ENCODE data around the gene NNT.
"Not testable (repeated sequence)": the region's sequence is repeated elsewhere in the genome, so short reads cannot be mapped to it uniquely, and the experiment has no call there.

The NNT gene

GRCh38 chr5:43702815-43703214 lies 99.8 kb downstream of the NNT start:
- no peaks in the 10 kb centered on the region for H3K9me3 Mint-ChIP-seq
- H3K4me3 Mint-ChIP-seq: no peak overlapping the region
- no peaks in the 10 kb centered on the region for H3K27me3 Mint-ChIP-seq
- H3K27ac Mint-ChIP-seq: no peak overlapping the region
- ATAC-seq (ENCODE audit: low read depth) (no peak), DNase-seq (ENCODE audit: low spot score in 2 of 2) (no peak)
- no peaks in the 10 kb centered on the region for H3K4me1 Mint-ChIP-seq
- peaks cover 46% of the 10 kb centered on the region for H3K36me3 Mint-ChIP-seq

DNA sequence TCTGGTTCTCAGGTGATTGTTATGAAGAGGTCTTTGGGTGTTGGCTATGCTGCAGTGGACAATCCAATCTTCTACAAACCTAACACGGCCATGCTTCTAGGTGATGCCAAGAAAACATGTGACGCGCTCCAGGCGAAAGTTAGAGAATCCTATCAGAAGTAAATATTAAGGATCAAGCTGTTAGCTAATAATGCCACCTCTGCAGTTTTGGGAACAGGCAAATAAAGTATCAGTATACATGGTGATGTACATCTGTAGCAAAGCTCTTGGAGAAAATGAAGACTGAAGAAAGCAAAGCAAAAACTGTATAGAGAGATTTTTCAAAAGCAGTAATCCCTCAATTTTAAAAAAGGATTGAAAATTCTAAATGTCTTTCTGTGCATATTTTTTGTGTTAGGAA lies 101.3 kb downstream of the NNT start:
- no peak for ATAC-seq (ENCODE audit: low read depth)
- Mint-ChIP-seq H3K36me3 (peaks cover 44% of the 10 kb centered on the region), H3K27ac (no peak overlapping the region), H3K27me3 (no peaks in the 10 kb centered on the region), H3K9me3 (no peaks in the 10 kb centered on the region), H3K4me1 (no peaks in the 10 kb centered on the region), H3K4me3 (no peak overlapping the region)
- DNase-seq (ENCODE audit: low spot score in 2 of 2): no peak

DNA sequence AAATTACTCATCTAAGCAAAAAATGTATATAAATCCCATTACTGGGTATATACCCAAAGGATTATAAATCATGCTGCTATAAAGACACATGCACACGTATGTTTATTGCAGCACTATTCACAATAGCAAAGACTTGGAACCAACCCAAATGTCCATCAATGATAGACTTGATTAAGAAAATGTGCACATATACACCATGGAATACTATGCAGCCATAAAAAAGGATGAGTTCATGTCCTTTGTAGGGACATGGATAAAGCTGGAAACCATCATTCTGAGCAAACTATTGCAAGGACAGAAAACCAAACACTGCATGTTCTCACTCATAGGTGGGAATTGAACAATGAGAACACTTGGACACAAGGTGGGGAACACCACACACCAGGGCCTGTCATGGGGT lies 103.6 kb downstream of the NNT start:
- DNase-seq (ENCODE audit: low spot score in 2 of 2); ATAC-seq (ENCODE audit: low read depth); H3K9me3 Mint-ChIP-seq; H3K4me1 Mint-ChIP-seq; H3K4me3 Mint-ChIP-seq; H3K27ac Mint-ChIP-seq; H3K27me3 Mint-ChIP-seq: not testable (repeated sequence)
- H3K36me3 Mint-ChIP-seq: peaks cover 31% of the 10 kb centered on the region

GRCh38 chr5:43711496-43711895 lies 108.5 kb downstream of the NNT start:
- no peaks in the 10 kb centered on the region for H3K27me3 Mint-ChIP-seq
- H3K27ac Mint-ChIP-seq: no peak overlapping the region
- no peak overlapping the region for H3K4me3 Mint-ChIP-seq
- ATAC-seq (ENCODE audit: low read depth) (no peak), DNase-seq (ENCODE audit: low spot score in 2 of 2) (no peak)
- peaks cover 4% of the 10 kb centered on the region for H3K36me3 Mint-ChIP-seq
- no peaks in the 10 kb centered on the region for H3K9me3 Mint-ChIP-seq
- H3K4me1 Mint-ChIP-seq: peaks cover 2% of the 10 kb centered on the region

DNA sequence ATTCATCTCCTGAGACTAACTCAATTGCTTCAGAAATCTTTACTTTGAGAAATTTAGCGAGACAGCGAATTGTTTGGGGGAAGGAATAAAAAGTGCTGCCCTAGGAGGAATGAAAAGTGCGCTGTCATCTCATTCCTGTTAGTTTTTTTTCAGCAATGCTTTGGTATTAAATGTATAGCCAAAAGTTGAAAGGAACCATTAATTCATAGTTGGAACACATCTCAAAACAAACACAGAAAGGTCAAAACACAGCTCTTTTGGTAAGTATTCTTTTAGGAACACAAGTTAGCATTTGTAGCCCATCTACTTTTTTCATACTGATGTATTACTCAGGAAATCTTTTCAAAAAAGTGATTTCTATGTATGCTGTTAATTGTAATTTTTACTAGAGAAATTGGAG lies 109.1 kb downstream of the NNT start:
- no peak overlapping the region for H3K27ac Mint-ChIP-seq
- H3K4me1 Mint-ChIP-seq: peaks cover 2% of the 10 kb centered on the region
- ATAC-seq (ENCODE audit: low read depth) (no peak), DNase-seq (ENCODE audit: low spot score in 2 of 2) (no peak)
- no peaks in the 10 kb centered on the region for H3K27me3 Mint-ChIP-seq
- H3K9me3 Mint-ChIP-seq: no peaks in the 10 kb centered on the region
- no peak overlapping the region for H3K4me3 Mint-ChIP-seq
- peaks cover 2% of the 10 kb centered on the region for H3K36me3 Mint-ChIP-seq

DNA sequence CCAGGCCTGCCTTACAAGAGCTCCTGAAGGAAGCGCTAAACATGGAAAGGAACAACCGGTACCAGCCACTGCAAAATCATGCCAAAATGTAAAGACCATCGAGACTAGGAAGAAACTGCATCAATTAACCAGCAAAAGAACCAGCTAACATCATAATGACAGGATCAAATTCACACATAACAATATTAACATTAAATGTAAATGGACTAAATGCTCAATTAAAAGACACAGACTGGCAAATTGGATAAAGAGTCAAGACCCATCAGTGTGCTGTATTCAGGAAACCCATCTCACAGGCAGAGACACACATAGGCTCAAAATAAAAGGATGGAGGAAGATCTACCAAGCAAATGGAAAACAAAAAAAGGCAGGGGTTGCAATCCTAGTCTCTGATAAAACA lies 116.8 kb downstream of the NNT start:
- H3K4me1 Mint-ChIP-seq; H3K9me3 Mint-ChIP-seq; H3K27me3 Mint-ChIP-seq; H3K27ac Mint-ChIP-seq; DNase-seq (ENCODE audit: low spot score in 2 of 2); H3K4me3 Mint-ChIP-seq; H3K36me3 Mint-ChIP-seq; ATAC-seq (ENCODE audit: low read depth): not testable (repeated sequence)

GRCh38 chr5:43728581-43728980 lies 125.6 kb downstream of the NNT start:
- H3K27ac Mint-ChIP-seq: no peak overlapping the region
- DNase-seq (ENCODE audit: low spot score in 2 of 2): no peak
- no peaks in the 10 kb centered on the region for H3K36me3 Mint-ChIP-seq
- peaks cover 3% of the 10 kb centered on the region for H3K27me3 Mint-ChIP-seq
- H3K4me3 Mint-ChIP-seq: no peak overlapping the region
- peaks cover 3% of the 10 kb centered on the region for H3K4me1 Mint-ChIP-seq
- no peak for ATAC-seq (ENCODE audit: low read depth)
- H3K9me3 Mint-ChIP-seq: peaks cover 3% of the 10 kb centered on the region

DNA sequence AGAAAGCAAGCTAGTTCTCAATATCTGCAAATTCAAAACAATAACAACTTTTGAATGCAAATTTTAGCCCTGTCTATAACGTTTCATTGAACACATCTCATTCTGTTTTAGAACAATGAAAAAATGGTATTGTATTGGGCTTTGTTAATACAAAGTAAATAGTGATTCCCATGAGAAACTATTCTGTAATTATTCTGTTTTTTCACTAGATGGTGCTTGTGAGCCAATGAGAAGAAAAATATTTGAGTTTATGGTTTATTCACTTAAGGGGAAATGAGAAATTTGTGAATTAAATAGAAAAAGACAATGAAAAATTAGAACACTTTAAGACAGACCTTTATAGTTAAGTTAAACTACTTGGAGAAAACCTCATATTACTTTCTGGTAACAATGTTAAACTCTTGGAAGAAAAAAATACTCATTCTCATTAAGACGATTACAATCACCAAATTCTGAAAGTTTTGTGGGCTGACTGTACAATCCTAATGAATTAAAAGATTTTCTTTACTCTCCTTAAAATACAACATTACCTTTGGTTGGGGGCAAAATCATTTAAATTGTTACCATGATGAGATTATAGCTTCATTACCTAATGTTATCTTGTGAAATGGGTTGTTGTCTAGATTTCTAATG lies 127.0 kb downstream of the NNT start:
- Mint-ChIP-seq H3K9me3 (peaks cover 3% of the 10 kb centered on the region), H3K4me3 (no peak overlapping the region), H3K36me3 (no peaks in the 10 kb centered on the region), H3K4me1 (peaks cover 3% of the 10 kb centered on the region), H3K27me3 (peaks cover 3% of the 10 kb centered on the region), H3K27ac (no peak overlapping the region)
- DNase-seq (ENCODE audit: low spot score in 2 of 2): no peak
- no peak for ATAC-seq (ENCODE audit: low read depth)

DNA sequence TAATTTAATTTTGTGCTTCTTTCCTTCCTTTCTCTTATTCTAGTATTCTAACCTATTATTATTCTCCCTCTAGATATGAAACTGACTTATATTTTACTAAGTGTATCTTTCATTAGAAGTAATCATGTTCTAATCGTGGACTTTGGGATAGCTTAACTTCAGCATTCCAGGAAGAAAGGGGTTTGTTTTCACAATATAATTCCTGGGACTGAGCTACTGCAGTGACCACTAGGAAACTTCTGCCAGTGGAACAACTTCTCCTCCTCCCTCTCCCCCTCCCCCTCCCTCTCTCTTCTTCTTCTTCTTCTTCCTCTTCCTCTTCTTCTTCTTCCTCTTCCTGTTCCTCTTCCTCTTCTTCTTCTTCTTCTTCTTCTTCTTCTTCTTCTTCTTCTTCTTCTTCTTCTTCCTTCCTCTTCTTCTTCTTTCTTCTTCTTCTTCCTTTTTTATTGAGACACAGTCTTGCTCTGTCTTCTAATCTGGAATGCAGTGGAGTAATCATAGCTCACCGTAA lies 127.9 kb downstream of the NNT start:
- Mint-ChIP-seq H3K27me3 (peaks cover 3% of the 10 kb centered on the region), H3K4me3 (no peak overlapping the region), H3K36me3 (no peaks in the 10 kb centered on the region), H3K9me3 (peaks cover 3% of the 10 kb centered on the region), H3K4me1 (peaks cover 3% of the 10 kb centered on the region), H3K27ac (no peak overlapping the region)
- no peak for ATAC-seq (ENCODE audit: low read depth)
- no peak for DNase-seq (ENCODE audit: low spot score in 2 of 2)

GRCh38 chr5:43731573-43731972 lies 128.6 kb downstream of the NNT start:
- peaks cover 3% of the 10 kb centered on the region for H3K27me3 Mint-ChIP-seq
- H3K9me3 Mint-ChIP-seq: peaks cover 3% of the 10 kb centered on the region
- H3K27ac Mint-ChIP-seq: no peak overlapping the region
- H3K4me1 Mint-ChIP-seq: peaks cover 3% of the 10 kb centered on the region
- H3K36me3 Mint-ChIP-seq: no peaks in the 10 kb centered on the region
- H3K4me3 Mint-ChIP-seq: no peak overlapping the region
- no peak for ATAC-seq (ENCODE audit: low read depth)
- no peak for DNase-seq (ENCODE audit: low spot score in 2 of 2)

DNA sequence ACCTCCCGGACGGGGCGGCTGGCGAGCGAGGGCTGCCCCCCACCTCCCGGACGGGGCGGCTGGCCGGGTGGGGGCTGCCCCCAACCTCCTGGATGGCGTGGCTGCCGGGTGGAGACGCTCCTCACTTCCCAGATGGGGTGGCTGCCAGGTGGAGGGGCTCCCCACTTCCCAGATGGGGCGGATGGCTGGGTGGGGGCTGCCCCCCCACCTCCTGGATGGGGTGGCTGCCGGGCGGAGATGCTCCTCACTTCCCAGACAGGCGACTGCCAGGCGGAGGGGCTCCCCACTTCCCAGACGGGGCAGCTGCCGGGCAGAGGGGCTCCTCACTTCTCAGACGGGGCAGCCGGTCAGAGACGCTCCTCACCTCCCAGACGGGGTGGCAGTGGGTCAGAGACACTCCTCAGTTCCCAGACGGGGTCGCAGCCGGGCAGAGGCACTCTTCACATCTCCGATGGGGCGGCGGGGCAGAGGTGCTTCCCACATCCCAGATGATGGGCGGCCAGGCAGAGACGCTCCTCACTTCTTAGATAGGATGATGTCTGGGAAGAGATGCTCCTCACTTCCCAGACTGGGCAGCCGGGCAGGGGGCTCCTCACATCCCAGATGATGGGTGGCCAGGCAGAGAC lies 143.1 kb downstream of the NNT start:
- H3K4me1 Mint-ChIP-seq; H3K4me3 Mint-ChIP-seq; H3K9me3 Mint-ChIP-seq; ATAC-seq (ENCODE audit: low read depth); DNase-seq (ENCODE audit: low spot score in 2 of 2); H3K27me3 Mint-ChIP-seq; H3K27ac Mint-ChIP-seq; H3K36me3 Mint-ChIP-seq: not testable (repeated sequence)

- H3K27ac Mint-ChIP-seq: no peak overlapping the region
- H3K27me3 Mint-ChIP-seq: peaks cover 2% of the 10 kb centered on the region
- DNase-seq (ENCODE audit: low spot score in 2 of 2): no peak
- no peaks in the 10 kb centered on the region for H3K4me1 Mint-ChIP-seq
- ATAC-seq (ENCODE audit: low read depth): no peak
- no peak overlapping the region for H3K4me3 Mint-ChIP-seq
- no peaks in the 10 kb centered on the region for H3K36me3 Mint-ChIP-seq
- H3K9me3 Mint-ChIP-seq: peaks cover 9% of the 10 kb centered on the region
These were observed 147.8 kb downstream of the NNT start for GRCh38 chr5:43750809-43751208.

- ATAC-seq (ENCODE audit: low read depth): no peak
- no peak overlapping the region for H3K4me3 Mint-ChIP-seq
These were observed 150.1 kb downstream of the NNT start for GRCh38 chr5:43753069-43753468.

More at GRCh38 chr5:43753069-43753468, 150.1 kb downstream of the NNT start:
- H3K4me1 Mint-ChIP-seq: no peaks in the 10 kb centered on the region
- no peak overlapping the region for H3K27ac Mint-ChIP-seq
- peaks cover 14% of the 10 kb centered on the region for H3K9me3 Mint-ChIP-seq
- H3K36me3 Mint-ChIP-seq: peaks cover 2% of the 10 kb centered on the region
- peaks cover 2% of the 10 kb centered on the region for H3K27me3 Mint-ChIP-seq
- no peak for DNase-seq (ENCODE audit: low spot score in 2 of 2)
